ENCODE results near the gene ATP8B3.

The ATP8B3 gene

GRCh38 chr19:1837222-1837565 lies 25.1 kb upstream of the ATP8B3 start:
- Histone ChIP-seq H3K36me3 (ENCODE audit: low read length) (no peaks in the 10 kb centered on the region), H3K79me2 (ENCODE audit: insufficient read depth, low read length) (peaks cover 91% of the 10 kb centered on the region), H3F3A (ENCODE audit: insufficient read depth) (no peaks in the 10 kb centered on the region), H2AFZ (ENCODE audit: low read depth, low read length, severe bottlenecking) (no peak overlapping the region), H3K9me3 (ENCODE audit: insufficient read depth, low read length) (no peaks in the 10 kb centered on the region), H3K9ac (ENCODE audit: low read length) (no peak overlapping the region), H3K4me2 (ENCODE audit: low read depth, low read length, poor library complexity, severe bottlenecking) (no peak overlapping the region), H3K4me3 (ENCODE audit: insufficient read depth, low read length, poor library complexity, severe bottlenecking) (no peak overlapping the region), H3K27me3 (ENCODE audit: low read length) (no peaks in the 10 kb centered on the region), H4K20me1 (ENCODE audit: low read depth, low read length) (peaks cover 7% of the 10 kb centered on the region; the same call in 1 of the 2 replicates), H3K9me2 (replicated peaks; ENCODE audit: insufficient read depth, low read length) (no peaks in the 10 kb centered on the region), H3K27ac (ENCODE audit: low read depth, low read length) (no peak overlapping the region)
- TF ChIP-seq, protein P1, sequence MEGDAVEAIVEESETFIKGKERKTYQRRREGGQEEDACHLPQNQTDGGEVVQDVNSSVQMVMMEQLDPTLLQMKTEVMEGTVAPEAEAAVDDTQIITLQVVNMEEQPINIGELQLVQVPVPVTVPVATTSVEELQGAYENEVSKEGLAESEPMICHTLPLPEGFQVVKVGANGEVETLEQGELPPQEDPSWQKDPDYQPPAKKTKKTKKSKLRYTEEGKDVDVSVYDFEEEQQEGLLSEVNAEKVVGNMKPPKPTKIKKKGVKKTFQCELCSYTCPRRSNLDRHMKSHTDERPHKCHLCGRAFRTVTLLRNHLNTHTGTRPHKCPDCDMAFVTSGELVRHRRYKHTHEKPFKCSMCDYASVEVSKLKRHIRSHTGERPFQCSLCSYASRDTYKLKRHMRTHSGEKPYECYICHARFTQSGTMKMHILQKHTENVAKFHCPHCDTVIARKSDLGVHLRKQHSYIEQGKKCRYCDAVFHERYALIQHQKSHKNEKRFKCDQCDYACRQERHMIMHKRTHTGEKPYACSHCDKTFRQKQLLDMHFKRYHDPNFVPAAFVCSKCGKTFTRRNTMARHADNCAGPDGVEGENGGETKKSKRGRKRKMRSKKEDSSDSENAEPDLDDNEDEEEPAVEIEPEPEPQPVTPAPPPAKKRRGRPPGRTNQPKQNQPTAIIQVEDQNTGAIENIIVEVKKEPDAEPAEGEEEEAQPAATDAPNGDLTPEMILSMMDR (IDR thresholded peaks at IDR 0.05; ENCODE audit: insufficient read depth, low read length, poor library complexity, severe bottlenecking), result no peak
- TF ChIP-seq EZH2phosphoT487 (conservative IDR thresholded peaks at IDR 0.05; ENCODE audit: low read length), result no peak

- Histone ChIP-seq H2AFZ (ENCODE audit: low read depth, low read length, severe bottlenecking) (no peak overlapping the region), H3K36me3 (ENCODE audit: low read length) (no peaks in the 10 kb centered on the region), H3K4me2 (ENCODE audit: low read depth, low read length, poor library complexity, severe bottlenecking) (no peak overlapping the region), H4K20me1 (ENCODE audit: low read depth, low read length) (peaks cover 7% of the 10 kb centered on the region; the same call in 1 of the 2 replicates), H3K9me2 (replicated peaks; ENCODE audit: insufficient read depth, low read length) (no peaks in the 10 kb centered on the region), H3F3A (ENCODE audit: insufficient read depth) (no peaks in the 10 kb centered on the region), H3K27me3 (ENCODE audit: low read length) (no peaks in the 10 kb centered on the region), H3K9ac (ENCODE audit: low read length) (no peak overlapping the region), H3K79me2 (ENCODE audit: insufficient read depth, low read length) (peaks cover 86% of the 10 kb centered on the region), H3K9me3 (ENCODE audit: insufficient read depth, low read length) (no peaks in the 10 kb centered on the region), H3K4me3 (ENCODE audit: insufficient read depth, low read length, poor library complexity, severe bottlenecking) (no peak overlapping the region), H3K27ac (ENCODE audit: low read depth, low read length) (no peak overlapping the region)
- TF ChIP-seq, protein P1 (IDR thresholded peaks at IDR 0.05; ENCODE audit: insufficient read depth, low read length, poor library complexity, severe bottlenecking), result no peak
- no peak for TF ChIP-seq EZH2phosphoT487 (conservative IDR thresholded peaks at IDR 0.05; ENCODE audit: low read length)
Observed at GRCh38 chr19:1836458-1837221, 24.6 kb upstream of the ATP8B3 start.

- no peaks in the 10 kb centered on the region for H3K9me3 ChIP-seq (ENCODE audit: insufficient read depth, low read length)
- peaks cover 7% of the 10 kb centered on the region; the same call in 1 of the 2 replicates for H4K20me1 ChIP-seq (ENCODE audit: low read depth, low read length)
- H3K9me2 ChIP-seq (replicated peaks; ENCODE audit: insufficient read depth, low read length), result no peaks in the 10 kb centered on the region
- H3K79me2 ChIP-seq (ENCODE audit: insufficient read depth, low read length), result peaks cover 56% of the 10 kb centered on the region
- no peak overlapping the region for H3K27ac ChIP-seq (ENCODE audit: low read depth, low read length)
- no peak overlapping the region for H3K9ac ChIP-seq (ENCODE audit: low read length)
- H3K36me3 ChIP-seq (ENCODE audit: low read length), result no peaks in the 10 kb centered on the region
- no peak overlapping the region for H3K4me3 ChIP-seq (ENCODE audit: insufficient read depth, low read length, poor library complexity, severe bottlenecking)
- H3K4me2 ChIP-seq (ENCODE audit: low read depth, low read length, poor library complexity, severe bottlenecking), result no peak overlapping the region
- no peak overlapping the region for H2AFZ ChIP-seq (ENCODE audit: low read depth, low read length, severe bottlenecking)
- no peaks in the 10 kb centered on the region for H3K27me3 ChIP-seq (ENCODE audit: low read length)
- no peak for TF ChIP-seq EZH2phosphoT487 (conservative IDR thresholded peaks at IDR 0.05; ENCODE audit: low read length)
- TF ChIP-seq, protein P1 (IDR thresholded peaks at IDR 0.05; ENCODE audit: insufficient read depth, low read length, poor library complexity, severe bottlenecking), result no peak
- H3F3A ChIP-seq (ENCODE audit: insufficient read depth), result no peaks in the 10 kb centered on the region
Observed at GRCh38 chr19:1833540-1833939, 21.5 kb upstream of the ATP8B3 start.

All from SU-DHL-6 (cell line).